Smooth muscle cell (in vitro differentiated cells): ENCODE data around the gene SAMD1. TPM values are rescaled to one million over a fixed set of nuclear protein-coding genes. Genes with fewer than 3 reads are reported as not detected.

Source experiments
- DNase-seq: peaks from one replicate; lab custom pipeline; 2025; ENCODE audit not compliant: unreplicated experiment; lab: John Stamatoyannopoulos, UW
- H2AFZ ChIP-seq: fragments of 200-600 bp; sonication (generic); 2 replicates; pipeline ENCODE4 v1.6.0; 2016; ENCODE audit warnings: antibody characterized with exemption, low read depth, mild to moderate bottlenecking
- H3F3A ChIP-seq: fragments of 200-600 bp; sonication (generic); 2 replicates; pipeline ENCODE4 v1.6.0; 2017; ENCODE audit warnings: antibody characterized with exemption, low read depth
- H3K27ac ChIP-seq: fragments of 200-600 bp; sonication (generic); 2 replicates; pipeline ENCODE4 v1.5.1; 2016; ENCODE audit warnings: low read depth, mild to moderate bottlenecking
- H3K27me3 ChIP-seq: fragments of 200-600 bp; sonication (generic); 2 replicates; pipeline ENCODE4 v1.6.1; 2016; ENCODE audit warnings: low read depth, mild to moderate bottlenecking
- H3K36me3 ChIP-seq: fragments of 200-600 bp; sonication (generic); 2 replicates; pipeline ENCODE4 v1.5.1; 2016; ENCODE audit warnings: low read depth
- H3K4me1 ChIP-seq: fragments of 200-600 bp; sonication (generic); 2 replicates; pipeline ENCODE4 v1.5.1; 2016; ENCODE audit warnings: low read depth
- H3K4me2 ChIP-seq: fragments of 200-600 bp; sonication (generic); 2 replicates; pipeline ENCODE4 v1.6.0; 2016; ENCODE audit warnings: mild to moderate bottlenecking
- H3K4me3 ChIP-seq: fragments of 200-600 bp; sonication (generic); 2 replicates; pipeline ENCODE4 v1.5.1; 2016; ENCODE audit warnings: mild to moderate bottlenecking
- H3K79me2 ChIP-seq: fragments of 200-600 bp; sonication (generic); 2 replicates; pipeline ENCODE4 v1.6.0; 2016; ENCODE audit warnings: low read depth, mild to moderate bottlenecking
- H3K9ac ChIP-seq: fragments of 200-600 bp; sonication (generic); 2 replicates; pipeline ENCODE4 v1.6.0; 2016; ENCODE audit warnings: low read depth
- H3K9me3 ChIP-seq: fragments of 200-600 bp; sonication (generic); replicated peaks from 2 replicates; pipeline ENCODE4 v1.5.1; 2016; ENCODE audit warnings: low read depth
- H4K20me1 ChIP-seq: fragments of 200-600 bp; sonication (generic); 2 replicates; pipeline ENCODE4 v1.6.0; 2016; ENCODE audit warnings: low read depth
- WGBS: methylation state at CpG from one replicate; pipeline ENCODE4 v1.1.7; 2016; ENCODE audit warnings: low lambda C conversion rate; 5-methylcytosine and 5-hydroxymethylcytosine counted together
- polyA plus RNA-seq: library from polyadenylated mRNA; unstranded; fragments of >200 nt; fragmentation: Nextera tagmentation; extraction: Ambion mirVana; gene quantifications from 2 replicates; pipeline ENCODE4 v1.2.1, GENCODE V29; 2016
- total RNA-seq: library from RNA; depleted of rRNA; stranded (reverse); fragments of >200 nt; gene quantifications from 2 replicates; pipeline ENCODE4 v1.2.3, GENCODE V29; 2014
- TF ChIP-seq, protein P1 (sequence below): fragments of 200-600 bp; sonication (generic); IDR thresholded peaks from 2 replicates; pipeline ENCODE4 v1.5.1; 2017; ENCODE audit warnings: borderline replicate concordance, mild to moderate bottlenecking, antibody characterized with exemption; ENCODE audit not compliant: insufficient read depth, poor library complexity, severe bottlenecking

SAMD1 gene
- total and polyA plus RNA-seq, 2 experiments from 2014 or later, result 35.0 to 71.3 TPM

GRCh38 chr19:14110650-14111049 lies 20.1 kb upstream of the SAMD1 start:
- Histone ChIP-seq H3K9me3 (no peaks in the 10 kb centered on the region), H3F3A (no peaks in the 10 kb centered on the region), H4K20me1 (peaks cover 47% of the 10 kb centered on the region), H3K9ac (no peak overlapping the region), H3K4me1 (peaks cover 11% of the 10 kb centered on the region), H3K27me3 (no peaks in the 10 kb centered on the region), H3K27ac (no peak overlapping the region), H3K36me3 (no peaks in the 10 kb centered on the region), H3K4me3 (no peak overlapping the region), H2AFZ (no peak overlapping the region), H3K4me2 (no peak overlapping the region), H3K79me2 (peaks cover 31% of the 10 kb centered on the region)
- DNase-seq, result no peak
- WGBS, result 95% methylated on average over 2 of the region's 2 CpGs
- TF ChIP-seq, protein P1, sequence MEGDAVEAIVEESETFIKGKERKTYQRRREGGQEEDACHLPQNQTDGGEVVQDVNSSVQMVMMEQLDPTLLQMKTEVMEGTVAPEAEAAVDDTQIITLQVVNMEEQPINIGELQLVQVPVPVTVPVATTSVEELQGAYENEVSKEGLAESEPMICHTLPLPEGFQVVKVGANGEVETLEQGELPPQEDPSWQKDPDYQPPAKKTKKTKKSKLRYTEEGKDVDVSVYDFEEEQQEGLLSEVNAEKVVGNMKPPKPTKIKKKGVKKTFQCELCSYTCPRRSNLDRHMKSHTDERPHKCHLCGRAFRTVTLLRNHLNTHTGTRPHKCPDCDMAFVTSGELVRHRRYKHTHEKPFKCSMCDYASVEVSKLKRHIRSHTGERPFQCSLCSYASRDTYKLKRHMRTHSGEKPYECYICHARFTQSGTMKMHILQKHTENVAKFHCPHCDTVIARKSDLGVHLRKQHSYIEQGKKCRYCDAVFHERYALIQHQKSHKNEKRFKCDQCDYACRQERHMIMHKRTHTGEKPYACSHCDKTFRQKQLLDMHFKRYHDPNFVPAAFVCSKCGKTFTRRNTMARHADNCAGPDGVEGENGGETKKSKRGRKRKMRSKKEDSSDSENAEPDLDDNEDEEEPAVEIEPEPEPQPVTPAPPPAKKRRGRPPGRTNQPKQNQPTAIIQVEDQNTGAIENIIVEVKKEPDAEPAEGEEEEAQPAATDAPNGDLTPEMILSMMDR, result no peak

- DNase-seq, result no peak
- Histone ChIP-seq H3K4me2 (no peak overlapping the region), H3K79me2 (peaks cover 4% of the 10 kb centered on the region), H3K9me3 (no peaks in the 10 kb centered on the region), H3K27me3 (no peaks in the 10 kb centered on the region), H3K4me1 (peaks cover 5% of the 10 kb centered on the region), H3K36me3 (no peaks in the 10 kb centered on the region), H3K9ac (no peak overlapping the region), H4K20me1 (peaks cover 24% of the 10 kb centered on the region), H3K27ac (no peak overlapping the region), H3F3A (no peaks in the 10 kb centered on the region), H2AFZ (no peak overlapping the region), H3K4me3 (no peak overlapping the region)
- 91% methylated on average over 23 of the region's 23 CpGs for WGBS
- TF ChIP-seq, protein P1, result no peak
Measured at GRCh38 chr19:14107581-14108461, 17.3 kb upstream of the SAMD1 start.

DNA sequence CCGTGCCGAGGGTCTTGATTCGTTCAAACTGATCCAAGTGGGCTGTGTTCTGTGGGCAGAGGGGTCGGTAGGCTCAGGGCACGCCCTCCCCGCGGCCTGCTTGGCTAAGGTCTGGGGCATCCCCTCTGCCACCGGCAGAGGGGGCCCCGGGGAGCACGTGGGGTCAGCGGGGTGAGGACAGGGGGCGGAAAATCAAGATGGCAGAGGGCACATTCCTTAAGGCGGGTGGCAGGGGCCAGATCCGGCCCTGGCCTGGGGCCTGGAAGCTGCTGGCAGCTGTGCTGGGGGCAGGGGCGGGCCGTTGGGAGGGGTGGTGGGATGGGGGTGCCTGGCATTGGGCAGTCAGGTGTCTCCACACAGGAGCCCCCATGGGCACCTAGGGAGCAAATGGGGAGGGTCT lies 16.3 kb upstream of the SAMD1 start:
- Histone ChIP-seq H4K20me1 (peaks cover 18% of the 10 kb centered on the region), H3K9me3 (no peaks in the 10 kb centered on the region), H3K4me3 (no peak overlapping the region), H2AFZ (no peak overlapping the region), H3K27me3 (no peaks in the 10 kb centered on the region), H3K4me2 (no peak overlapping the region), H3K27ac (no peak overlapping the region), H3K4me1 (no peaks in the 10 kb centered on the region), H3K79me2 (peaks cover 3% of the 10 kb centered on the region), H3K9ac (no peak overlapping the region), H3F3A (no peaks in the 10 kb centered on the region), H3K36me3 (no peaks in the 10 kb centered on the region)
- TF ChIP-seq, protein P1, result no peak
- 99% methylated on average over 12 of the region's 16 CpGs for WGBS
- DNase-seq, result no peak
